ENCODE results near the gene TBPL1.
"Not testable (repeated sequence)": the region's sequence is repeated elsewhere in the genome, so short reads cannot be mapped to it uniquely, and the experiment has no call there.

The TBPL1 gene

GRCh38 chr6:133921249-133921859 lies 31.7 kb upstream of the TBPL1 start:
- peak; percentile 68 for TF ChIP-seq CTCF (IDR thresholded peaks at IDR 0.05; ENCODE audit: extremely low read depth, missing control alignments)

GRCh38 chr6:133923938-133924593 lies 29.0 kb upstream of the TBPL1 start:
- DNase-seq (ENCODE audit: low spot score), result peak; percentile 55
- TF ChIP-seq CTCF (IDR thresholded peaks at IDR 0.05; ENCODE audit: extremely low read depth, missing control alignments), result peak; percentile 80

More at GRCh38 chr6:133921249-133921859, 31.7 kb upstream of the TBPL1 start:
- DNase-seq (ENCODE audit: low spot score), result peak; percentile 69

- DNase-seq (ENCODE audit: low spot score), result not testable (repeated sequence)
These were observed 21.8 kb upstream of the TBPL1 start for GRCh38 chr6:133931221-133931620.

GRCh38 chr6:133936352-133936751 lies 16.7 kb upstream of the TBPL1 start:
- not testable (repeated sequence) for DNase-seq (ENCODE audit: low spot score)

- no peak for TF ChIP-seq CTCF (IDR thresholded peaks at IDR 0.05; ENCODE audit: extremely low read depth, missing control alignments)
- no peak for DNase-seq (ENCODE audit: low spot score)
These were observed 15.1 kb upstream of the TBPL1 start for GRCh38 chr6:133937909-133938308.

- no peak for DNase-seq (ENCODE audit: low spot score)
- no peak for TF ChIP-seq CTCF (IDR thresholded peaks at IDR 0.05; ENCODE audit: extremely low read depth, missing control alignments)
These were observed 14.5 kb upstream of the TBPL1 start for GRCh38 chr6:133938533-133938932.

GRCh38 chr6:133939778-133940667 lies 13.0 kb upstream of the TBPL1 start:
- no peak for DNase-seq (ENCODE audit: low spot score)
- no peak for TF ChIP-seq CTCF (IDR thresholded peaks at IDR 0.05; ENCODE audit: extremely low read depth, missing control alignments)

GRCh38 chr6:133945158-133945557 lies 7.9 kb upstream of the TBPL1 start:
- TF ChIP-seq CTCF (IDR thresholded peaks at IDR 0.05; ENCODE audit: extremely low read depth, missing control alignments), result no peak
- no peak for DNase-seq (ENCODE audit: low spot score)
